T-helper 2 cell (primary cell): ENCODE data around the gene CYB561A3.

Experiments used
- DNase-seq, 5 experiments: peaks; one replicate each; pipeline versions ENCODE4 v3.0.0 to v3.0.0-alpha.2; 2012 to 2022

The CYB561A3 gene

DNA sequence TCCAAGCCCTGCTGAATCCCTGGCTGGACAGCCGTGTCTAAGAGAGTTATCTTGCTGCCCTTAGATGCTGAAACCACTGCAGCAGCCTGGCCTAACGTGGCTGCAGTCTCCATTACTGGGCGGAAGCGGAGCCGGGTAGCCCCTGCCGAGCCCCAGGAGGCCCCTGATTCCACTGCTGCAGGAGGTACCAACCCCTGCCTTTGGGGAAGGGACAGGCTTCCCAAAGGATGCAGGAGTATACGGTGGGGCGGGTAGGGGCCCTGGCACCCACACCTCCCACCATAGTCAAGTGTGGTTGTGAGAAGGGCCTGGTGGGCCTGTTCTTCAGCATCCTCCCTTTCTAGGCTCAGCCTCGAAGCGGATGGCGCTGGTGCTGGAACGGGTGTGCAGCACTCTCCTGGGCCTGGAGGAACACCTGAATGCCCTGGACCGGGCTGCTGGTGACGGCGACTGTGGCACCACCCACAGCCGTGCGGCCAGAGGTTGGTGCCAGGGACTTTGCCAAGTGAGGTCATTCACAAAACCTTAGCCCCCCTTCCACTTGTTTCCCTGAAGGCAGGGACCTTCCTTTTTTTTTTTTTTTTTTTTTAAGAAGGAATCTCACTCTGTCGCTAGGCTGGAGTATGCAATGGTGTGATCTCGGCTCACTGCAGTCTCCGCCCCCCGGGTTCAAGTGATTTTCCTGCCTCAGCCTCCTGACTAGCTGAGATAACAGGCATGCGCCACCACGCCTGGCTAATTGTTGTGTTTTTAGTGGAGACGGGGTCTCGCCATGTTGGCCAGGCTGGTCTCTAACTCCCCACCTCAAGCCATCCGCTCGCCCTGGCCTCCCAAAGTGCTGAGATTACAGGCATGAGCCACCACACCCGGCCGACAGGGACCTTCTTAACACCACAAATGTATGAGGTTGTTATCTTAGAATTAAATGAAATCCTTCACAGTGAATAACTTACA, 17.6 kb downstream of the CYB561A3 start:
- DNase-seq = no peak

DNA sequence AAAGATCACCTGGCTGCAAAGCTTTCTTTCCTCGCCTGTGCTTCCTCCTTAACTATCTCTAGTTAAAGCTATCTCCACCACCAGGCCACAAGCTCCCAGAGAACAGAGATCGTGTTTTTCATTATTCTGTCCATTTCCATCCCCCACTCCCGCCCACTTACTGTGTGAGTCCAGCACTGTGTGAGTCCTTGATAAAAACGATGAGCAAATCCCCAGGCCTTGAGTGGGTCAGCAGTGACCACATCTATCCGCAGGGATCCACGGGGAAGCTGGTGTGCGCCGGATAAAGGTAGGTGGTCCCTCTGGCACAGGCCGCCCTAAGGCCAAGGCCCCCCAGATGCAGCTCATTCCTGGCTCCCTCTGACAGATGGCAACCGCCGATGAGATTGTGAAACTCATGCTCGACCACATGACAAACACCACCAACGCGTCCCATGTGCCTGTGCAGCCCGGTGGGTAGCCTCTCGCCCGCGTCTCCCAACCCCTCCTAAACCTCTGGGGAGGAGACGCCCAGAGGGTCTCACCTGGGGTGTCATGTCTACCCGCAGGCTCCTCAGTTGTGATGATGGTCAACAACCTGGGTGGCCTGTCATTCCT, 19.4 kb downstream of the CYB561A3 start:
- DNase-seq = no peak

DNA sequence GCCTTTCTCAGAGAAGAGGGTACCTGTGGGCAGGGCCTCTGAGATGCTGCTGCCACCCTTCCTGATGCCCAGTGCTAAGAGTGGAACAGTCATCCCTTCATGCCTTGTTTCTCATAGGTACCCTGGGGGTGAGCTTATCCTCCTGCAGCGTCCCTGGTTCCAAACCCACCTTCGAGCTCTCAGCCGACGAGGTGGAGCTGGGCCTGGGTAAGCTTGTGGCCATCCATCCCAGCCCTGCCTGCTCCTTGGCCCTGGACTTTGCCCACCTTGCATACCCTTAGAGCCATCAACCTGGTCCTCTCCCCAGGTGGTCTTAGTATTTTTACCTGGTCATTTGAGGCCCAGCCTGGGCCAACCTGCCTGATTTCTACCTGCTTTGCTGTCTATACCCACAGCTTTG, 20.0 kb downstream of the CYB561A3 start:
- no peak for DNase-seq

DNA sequence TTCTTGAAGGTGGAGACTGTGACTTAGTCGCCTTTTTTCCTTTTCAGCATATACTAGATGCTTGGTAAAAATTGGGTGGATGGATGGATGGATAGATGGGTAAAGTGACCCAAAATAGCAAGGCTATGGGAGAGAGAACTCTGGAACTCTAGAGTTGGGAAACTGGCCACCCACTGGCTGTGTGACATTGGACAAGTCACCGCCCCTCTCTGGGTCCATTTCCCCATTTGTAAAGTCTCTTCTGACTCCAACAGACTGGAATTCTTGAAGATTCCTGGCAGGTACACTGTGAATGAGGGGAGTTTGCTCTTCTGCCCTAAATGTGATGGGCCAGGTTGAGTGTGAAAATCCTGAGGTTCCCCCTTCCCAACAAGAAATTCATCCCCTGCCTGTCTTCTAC, 20.7 kb downstream of the CYB561A3 start:
- no peak for DNase-seq

DNA sequence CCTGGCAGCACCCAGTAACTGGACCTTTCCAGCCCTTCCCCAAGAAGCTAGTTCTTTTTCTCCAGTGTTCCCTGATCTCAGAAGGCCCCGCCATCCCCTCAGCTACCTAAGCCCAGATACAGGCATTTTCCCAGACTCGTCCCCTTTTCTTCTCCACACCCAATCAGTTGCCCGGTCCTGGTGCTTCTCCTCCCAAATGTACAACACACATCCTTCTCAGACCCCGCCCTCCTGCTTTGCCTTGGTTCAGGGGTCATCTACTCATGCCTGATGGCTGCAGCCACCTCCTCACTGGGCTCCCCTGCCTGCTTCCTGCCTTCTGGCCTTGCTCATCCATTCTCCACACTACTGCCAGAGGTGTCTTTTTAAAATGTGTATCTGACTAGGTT, 22.2 kb downstream of the CYB561A3 start:
- no peak for DNase-seq

DNA sequence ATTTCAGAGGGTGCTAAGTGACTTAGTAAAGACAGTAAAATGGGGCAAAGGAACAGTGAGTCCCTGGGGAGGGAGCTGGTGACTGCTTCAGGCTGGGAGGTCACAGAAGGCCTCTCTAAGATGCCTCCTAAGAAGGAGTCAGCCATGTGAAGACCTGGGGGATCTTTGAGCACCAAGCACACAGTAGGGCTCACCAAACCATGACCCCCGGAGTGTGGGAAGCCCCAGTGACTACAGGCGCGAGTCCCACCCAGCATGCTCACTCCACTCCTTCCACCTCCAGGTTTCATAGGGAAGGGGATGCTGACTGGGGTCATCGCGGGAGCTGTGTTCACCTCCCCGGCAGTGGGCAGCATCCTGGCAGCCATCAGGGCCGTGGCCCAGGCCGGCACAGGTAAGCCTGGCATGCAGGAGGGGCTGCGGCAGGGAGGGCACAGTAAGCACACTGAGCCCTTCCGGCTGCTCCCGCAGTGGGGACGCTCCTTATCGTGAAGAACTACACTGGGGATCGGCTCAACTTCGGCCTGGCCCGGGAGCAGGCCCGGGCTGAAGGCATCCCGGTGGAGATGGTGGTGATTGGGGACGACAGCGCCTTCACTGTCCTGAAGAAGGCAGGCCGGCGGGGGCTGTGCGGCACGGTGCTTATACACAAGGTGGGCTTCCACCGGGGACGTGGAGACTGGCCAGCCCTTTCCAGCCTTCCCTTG, 22.7 kb downstream of the CYB561A3 start:
- no peak for DNase-seq

DNA sequence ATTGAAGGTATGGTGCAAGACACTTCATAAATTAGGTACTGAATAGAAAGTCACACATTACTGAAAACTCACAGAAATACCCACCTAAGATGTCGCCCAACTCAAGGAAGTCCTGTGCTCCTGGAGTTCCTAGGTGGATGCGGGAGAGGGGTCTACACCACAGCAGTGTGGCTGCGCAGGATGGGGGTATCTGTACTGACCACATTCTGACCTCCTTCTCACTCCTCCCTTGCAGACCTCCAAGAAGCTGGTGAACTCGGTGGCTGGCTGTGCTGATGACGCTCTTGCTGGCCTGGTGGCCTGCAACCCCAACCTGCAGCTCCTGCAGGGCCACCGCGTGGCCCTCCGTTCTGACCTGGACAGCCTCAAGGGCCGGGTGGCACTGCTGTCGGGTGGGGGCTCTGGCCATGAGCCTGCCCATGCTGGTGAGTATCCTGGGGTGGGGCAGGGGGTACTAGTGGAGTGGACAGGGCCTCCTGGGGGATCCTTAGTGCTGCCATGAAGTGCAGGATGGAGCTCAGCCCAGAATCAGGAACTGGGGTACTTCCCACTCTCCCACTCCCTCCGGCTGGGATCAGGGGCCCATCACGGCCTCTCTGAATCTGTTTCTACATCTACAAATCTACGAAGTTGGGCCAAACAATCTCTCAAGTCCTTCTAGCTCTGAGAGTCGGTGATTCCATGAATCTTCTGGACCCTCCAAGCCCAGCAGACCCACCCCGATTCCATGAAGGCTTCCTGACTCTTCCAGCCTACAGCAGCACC, 23.8 kb downstream of the CYB561A3 start:
- no peak for DNase-seq

DNA sequence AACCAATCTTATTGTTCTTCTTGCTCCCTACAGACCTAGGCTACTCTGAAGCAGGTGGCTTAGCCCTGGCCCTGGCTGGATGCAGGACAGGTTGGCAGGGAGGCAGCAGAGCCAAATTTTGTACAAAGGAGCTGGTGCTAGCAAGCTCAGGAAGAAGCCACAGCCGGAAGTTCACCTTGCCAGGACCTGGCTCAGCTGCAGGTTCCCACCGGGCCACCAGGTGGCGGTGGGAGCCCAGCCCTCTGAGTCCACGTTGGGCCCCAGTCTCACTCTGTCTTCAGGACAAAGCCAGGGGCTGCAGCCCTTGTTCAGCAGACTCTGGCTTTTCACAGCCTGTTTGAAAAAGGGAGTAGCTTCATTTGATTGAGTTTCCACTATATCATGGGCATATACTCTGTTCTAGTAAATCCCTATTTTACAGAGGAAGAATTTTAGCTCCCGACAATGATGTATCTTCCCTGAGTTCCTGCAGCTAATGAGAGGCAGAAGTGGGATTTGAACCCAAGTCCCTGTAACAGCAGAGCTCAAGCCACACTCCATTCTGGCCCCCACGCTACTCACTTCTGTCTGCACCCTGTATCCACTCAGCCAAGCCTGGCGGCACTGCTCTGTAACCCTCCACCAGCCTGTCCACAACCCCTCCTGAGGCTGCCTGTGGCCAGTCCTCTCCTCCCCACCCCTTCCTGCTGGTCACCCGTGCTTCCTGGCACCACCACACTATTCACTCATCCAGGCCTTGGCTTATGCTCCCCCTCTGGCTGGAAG, 25.3 kb downstream of the CYB561A3 start:
- DNase-seq = peak; percentile 63 to 89 (median 71)

DNA sequence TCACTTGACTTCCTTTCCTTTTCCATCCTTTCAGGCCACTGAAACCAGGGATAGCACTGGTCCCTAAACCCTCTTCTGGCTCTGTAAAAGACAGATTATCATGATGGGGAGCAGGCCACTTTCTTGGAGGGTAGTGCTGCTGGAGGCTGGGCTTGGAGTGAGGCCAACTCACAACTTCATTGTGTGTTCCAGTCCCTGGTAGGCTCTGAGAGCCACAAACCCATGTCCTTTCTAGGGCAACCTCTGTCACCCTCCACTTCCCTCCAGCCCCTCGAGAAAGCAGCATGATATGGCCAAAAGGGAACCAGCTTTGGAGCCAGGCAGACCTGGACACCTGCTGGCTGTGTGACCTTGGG, 26.3 kb downstream of the CYB561A3 start:
- DNase-seq = no peak

DNA sequence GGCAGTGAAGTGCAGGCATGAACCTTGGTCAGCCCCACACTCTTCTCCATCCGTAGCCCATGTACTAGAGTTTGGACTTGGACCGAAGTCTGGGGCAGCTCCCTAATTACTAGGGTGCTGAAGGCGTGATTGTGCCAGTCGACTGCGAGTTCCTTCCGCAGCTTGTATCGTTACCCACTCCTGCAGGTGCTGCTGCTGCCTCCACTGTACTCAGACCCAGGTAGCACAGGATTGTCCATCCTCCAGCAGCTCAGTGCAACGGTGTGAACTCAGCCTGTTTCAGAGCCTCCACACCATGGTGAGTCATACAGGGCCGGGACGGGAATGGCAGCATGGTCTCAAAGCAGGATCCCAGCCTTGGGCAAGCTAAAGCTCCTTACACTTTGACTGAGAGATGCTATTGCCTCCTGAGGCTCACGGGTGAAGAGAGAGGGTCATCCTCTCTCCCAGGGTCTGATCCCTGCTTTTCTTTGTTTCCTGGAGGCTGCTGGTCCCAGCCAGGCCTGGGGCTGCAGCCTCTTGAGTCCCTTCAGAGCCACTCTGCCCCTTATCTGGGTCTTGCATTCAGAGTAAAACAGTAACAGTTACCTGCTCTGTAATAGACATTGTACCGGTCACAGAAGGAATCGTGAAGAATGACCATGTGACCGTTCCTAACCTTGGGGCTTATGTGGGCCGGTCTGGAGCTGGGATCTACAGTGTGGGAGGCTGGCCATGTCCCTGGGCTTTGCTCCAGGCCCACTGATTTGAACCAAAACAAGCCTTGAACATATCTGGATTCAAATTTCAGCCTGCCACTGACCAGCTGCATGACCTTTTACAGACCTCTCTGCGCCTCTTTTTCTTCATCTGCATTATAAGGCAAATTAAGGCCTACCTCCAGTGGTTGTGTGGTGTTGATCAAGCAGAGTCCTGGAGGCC, 27.0 kb downstream of the CYB561A3 start:
- no peak for DNase-seq

DNA sequence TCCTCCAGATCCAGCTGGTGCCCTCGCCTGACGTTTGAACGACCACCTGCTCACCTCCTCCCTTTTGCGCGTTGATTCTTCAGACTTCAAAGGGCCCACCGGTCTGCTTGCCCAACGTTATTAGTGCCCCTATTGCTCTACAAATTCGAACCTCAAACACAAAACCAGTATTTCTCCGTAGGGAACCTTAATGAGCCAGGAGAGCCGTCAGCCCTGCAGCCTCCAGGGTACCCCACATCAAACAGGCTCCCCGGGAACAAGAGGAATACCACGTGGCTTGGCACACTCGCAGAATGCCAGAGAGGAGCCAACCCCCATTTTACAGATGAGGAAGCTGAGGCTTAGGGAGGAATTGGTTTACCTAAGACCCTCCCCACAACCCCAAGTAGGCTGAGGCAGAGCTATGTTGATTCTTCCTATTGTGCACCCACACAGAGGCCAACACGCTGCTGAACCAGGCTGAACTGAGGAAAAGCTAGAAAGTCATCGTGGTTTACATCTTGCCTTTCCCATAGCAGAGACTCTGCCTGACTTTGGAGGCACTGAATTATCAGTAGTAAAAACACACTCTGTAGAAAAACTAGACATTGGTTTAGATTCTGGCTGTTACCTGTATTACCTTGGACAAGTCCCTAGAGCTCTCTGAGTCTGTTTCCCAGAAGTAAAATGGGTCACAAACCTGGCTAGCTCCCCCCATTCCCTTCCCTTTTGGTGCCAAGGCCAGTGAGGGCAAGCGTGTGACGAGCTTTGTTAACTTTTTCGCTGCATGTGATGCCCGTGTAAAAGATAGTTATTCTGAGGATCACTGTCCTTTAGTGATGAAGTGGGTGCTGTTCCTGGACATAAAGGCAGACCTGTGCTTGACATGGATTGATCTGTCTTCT, 27.9 kb downstream of the CYB561A3 start:
- no peak for DNase-seq

DNA sequence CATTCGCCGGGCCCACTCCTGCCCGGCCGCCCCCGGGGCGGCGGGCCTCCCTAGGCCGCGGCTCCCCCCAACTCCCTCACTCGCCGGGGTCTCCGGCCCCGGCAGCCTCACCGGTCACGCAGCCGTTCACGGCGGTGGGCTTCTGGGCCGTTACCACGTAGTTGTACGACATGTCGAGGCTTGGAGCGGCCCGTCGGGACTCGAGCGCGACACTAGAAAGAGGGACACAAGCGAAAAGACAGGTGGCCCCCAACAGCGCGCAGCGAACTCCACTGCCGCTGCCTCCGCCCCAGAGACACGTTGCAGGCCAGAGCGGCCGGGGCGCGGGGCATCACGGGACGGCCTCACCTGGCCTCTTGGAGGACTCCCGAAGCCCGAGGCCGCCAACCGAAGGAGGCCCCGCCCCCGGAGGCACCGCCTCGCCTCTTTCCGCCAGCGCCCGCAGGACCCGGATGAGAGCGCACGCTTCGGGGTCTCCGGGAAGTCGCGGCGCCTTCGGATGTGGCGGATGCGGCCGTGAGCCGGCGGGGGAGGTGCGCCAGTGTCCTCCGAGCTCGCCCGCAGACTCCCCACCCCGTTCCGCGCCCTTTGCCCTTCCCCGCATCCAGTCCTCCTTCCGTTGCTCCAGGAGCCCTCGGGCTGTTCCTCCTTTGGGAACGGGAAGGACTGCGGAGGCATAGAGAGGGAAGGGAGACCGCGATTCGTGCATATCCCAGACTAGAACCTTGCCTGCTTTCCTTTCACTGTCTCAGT, 28.7 kb downstream of the CYB561A3 start, which contains the start of the genes DDB1 and TKFC:
TSS of gene DDB1 (minus strand) at position 309 of the 753 bp plus-strand sequence. CDS start at position 172, 137 bp downstream.
TSS of gene TKFC (plus strand) at position 432 of the 753 bp plus-strand sequence. CDS start 1,501 bp downstream, outside the sequence.
- peak; percentile 93 to 98 (median 96) for DNase-seq

DNA sequence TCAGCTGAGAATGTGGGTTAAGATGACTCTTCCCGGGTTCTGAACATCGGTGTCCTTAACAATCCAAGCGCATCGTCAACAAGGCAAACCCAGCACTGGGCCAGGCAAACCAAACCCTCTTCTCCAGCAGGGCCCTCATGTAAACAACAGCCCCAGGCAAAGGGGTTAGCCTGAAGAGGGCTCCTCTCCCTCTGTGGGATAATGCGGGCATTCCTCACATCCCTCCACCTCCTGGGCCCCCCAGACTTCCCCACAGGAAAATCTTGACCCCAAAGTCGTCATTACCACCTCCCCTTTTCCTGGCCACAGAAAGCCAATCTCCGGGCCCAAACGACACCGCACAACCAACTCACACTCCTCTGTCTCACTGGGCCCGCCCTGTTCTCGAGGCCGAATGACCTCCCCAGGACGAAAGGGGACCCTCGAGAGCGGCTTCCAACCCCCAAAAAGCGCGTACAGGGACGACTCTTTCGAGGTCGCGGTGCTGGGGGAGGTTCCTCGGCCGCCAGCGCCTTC, 29.3 kb downstream of the CYB561A3 start:
- peak in 1 of 5 experiments; percentile 29 for DNase-seq

DNA sequence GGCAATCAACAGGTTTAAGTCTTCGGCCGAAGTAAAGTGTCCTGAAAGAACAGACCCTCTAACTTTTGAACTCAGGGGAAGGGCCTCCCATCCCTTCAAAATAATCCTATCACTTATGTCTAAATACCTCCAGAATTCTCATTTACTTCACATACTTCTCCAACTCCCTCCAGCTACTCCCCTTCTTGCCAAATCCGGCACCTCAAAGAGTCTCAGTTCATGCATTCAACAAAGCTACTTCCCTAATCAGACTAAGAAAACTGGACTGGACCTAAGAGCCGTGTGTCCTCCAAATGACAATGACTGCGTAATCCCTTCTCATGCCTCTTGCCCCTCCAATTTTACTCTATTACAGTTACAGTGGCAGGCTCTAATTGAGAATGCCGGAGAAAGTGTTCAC, 30.0 kb downstream of the CYB561A3 start:
- DNase-seq = no peak

DNA sequence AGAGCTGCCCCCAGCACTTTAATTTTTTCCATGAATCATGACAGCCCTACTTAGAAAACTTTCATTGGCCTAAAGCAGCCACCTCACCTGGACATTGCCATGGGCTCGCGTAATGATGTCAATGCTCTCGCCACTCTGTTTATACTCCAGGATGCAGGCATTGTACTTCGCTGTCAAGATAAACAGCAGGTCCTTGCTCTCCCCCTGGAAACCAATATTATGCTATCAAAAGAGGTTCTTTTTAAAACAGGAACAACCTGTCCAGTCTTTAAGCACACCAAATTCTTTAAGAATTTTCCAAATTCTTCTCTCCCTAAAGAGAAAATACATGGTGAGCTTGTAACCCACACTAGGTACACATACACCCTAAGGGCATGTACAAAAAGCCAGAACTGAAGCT, 31.8 kb downstream of the CYB561A3 start:
- DNase-seq = no peak

DNA sequence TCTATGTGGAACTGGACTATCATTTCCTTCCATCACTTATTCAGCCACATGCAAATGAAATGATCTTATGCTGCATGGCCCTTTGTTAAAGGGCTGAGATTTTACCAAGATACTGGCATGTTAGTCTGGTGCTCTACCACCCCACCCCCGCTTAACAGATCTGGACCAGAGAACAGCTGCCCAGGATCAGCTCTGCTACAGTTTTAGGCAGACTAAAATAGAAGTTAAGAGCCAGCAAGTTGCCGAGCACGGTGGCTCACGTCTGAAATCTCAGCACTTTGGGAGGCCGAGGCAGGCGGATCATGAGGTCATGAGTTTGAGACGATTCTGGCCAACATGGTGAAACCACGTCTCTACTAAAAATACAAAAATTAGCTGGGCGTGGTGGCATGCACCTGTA, 33.3 kb downstream of the CYB561A3 start:
- no peak for DNase-seq

DNA sequence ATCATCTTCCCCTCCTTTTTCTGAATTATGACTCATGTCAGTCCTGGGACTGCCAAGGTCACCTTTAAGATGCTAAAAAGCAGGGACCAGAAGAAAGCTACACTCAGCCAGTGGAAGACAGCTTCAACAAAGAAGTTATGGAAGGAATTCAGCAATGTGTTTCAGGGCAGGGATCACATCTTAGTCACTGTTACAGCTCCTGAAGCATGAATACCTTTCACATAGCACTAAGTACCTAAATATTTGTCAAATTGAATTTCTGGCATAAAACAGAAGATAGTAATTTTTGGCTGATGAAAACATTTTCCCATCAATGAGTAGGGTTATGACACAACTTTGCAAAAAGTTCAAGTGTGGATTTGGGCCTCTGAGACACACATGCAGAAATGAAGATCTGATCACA, 34.0 kb downstream of the CYB561A3 start:
- DNase-seq = no peak

DNA sequence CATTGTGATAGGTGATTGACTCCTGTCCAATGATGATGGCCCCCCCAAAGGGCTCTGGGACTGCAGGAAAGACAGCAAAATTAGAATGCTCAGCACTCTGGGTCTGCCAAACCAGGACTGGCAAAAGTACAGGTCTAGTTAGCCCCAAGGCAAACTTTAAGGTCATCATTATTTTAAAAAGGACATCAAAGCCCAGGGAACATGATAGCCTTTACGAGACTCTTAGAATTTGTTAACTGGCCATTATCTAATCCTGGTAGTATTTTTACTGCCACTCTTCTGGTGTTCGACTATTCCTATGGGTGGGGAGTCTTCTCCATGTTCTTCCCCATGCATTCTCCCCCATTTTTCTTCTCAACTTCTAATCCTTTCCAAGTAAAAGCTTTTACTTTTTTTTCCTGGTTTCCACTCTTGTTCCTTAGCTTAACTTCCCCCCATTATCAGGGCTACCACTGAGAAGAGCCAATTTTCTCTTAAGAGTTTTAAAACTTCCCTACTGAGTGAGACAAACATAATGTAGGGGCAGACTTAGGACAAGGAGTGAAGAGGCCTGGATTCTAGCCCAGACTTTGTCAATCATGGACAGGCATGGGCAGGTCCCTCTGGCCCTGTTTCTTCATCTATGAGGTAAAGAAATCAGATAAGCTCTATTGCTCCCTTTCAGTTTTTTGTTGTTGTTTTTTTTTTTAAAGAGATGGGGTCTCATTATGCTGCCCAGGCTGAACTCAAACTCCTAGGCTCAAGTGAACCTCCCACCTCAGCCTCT, 35.9 kb downstream of the CYB561A3 start:
- no peak for DNase-seq
